Left hindlimb (tissue), 1 donor: ENCODE measurements around the gene CD200.

Experiments used
- DNase-seq: peaks from one replicate; pipeline ENCODE4 v3.0.0-alpha.2; 2018

The CD200 gene

DNA sequence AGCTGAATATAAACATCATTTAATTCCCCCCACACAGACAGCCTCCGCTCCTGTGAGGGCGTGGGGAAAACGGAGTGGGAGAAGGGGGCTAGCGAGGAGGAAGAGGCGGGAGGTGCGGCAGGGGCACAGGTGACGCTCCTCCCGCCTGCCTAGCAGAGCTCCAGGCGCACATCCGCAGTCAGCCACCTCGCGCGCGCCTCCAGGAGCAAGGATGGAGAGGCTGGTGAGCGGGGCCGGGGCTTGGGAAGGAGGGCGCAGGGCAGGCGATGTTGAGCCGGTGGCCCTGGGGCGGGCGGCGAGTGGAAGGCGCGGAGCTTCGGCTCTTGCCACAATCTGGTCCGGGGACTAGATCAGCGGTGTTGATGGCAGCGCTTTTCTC, at the start of gene CD200:
Gene CD200 (plus strand): TSS at position 155 of the 379 bp plus-strand sequence. CDS start 57 bp downstream, at position 212.
- peak; percentile 83 for DNase-seq

GRCh38 chr3:112289011-112289410, 43.9 kb upstream of the CD200 start:
- no peak for DNase-seq

GRCh38 chr3:112293368-112294321, 39.3 kb upstream of the CD200 start, which contains the start of gene SLC9C1:
Gene SLC9C1, minus strand, starts transcription at chr3:112294216. Its CDS starts 7,425 bp downstream, at chr3:112286791.
- DNase-seq: peak; percentile 42

GRCh38 chr3:112297714-112298113, 35.2 kb upstream of the CD200 start:
- no peak for DNase-seq

DNA sequence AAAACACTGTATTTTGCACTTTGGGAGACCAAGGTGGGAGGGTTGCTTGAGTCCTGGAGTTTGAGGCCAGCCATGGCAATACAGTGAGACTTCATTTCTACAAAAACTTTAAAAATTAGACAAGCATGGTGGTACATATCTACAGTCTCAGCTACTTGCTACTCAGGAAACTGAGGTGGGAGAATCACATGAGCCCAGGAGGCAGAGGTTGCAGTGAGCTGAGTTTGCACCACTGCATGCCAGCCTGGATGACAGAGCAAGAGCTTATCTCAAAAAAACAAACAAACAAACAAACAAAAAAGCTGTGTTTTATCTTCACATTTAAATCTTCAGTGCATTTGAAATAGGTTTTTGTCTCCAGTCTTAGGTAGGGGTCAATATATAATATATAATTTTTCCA, 34.2 kb upstream of the CD200 start:
- DNase-seq: no peak

- no peak for DNase-seq
These were observed 30.7 kb upstream of the CD200 start for GRCh38 chr3:112302150-112302830.

DNA sequence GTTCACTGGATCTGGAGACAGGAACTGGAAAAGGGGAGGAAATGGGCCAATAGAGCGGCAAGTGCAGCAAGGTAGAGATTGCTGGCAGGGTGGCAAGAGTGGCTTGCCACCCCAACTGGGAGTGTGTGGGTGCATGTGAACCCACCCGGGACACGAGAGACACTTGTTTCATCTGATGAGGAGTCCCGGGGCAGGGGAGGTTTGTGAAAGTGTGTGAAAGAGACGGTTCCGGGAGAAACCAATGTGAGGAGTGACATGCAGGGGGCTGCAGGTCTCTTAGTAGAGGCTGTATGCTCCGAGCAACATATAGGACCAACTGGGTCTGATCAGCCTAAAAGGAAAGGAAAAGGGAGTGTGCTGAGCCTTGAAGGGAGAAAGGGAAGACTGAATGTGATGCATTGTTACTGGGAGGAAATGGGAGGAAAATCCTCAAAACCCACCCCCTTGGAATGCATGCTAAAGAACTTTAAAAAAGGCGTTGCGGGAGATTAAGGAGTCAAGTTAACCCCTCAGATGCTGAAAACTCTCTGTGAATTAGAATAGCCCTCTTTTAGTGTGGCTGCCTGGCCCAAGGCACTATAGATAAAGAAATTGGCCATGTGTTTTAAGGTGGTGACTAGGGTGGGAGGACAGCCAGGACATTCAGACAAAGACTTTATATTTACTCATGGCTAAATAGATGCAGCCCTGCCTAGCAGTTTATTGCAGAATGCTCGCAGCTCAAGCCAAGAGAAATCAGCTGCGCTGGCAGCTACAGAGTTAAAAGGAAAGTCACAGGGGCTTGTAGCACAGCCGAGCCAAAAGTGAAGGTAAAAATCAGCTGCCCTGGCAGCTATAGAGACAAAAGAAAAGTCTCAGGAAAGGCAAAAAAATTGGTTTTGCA, 29.8 kb upstream of the CD200 start:
- DNase-seq: no peak

GRCh38 chr3:112303764-112304325, 29.1 kb upstream of the CD200 start:
- peak; percentile 50 for DNase-seq

- no peak for DNase-seq
These were observed 28.3 kb upstream of the CD200 start for GRCh38 chr3:112304611-112305010.

DNA sequence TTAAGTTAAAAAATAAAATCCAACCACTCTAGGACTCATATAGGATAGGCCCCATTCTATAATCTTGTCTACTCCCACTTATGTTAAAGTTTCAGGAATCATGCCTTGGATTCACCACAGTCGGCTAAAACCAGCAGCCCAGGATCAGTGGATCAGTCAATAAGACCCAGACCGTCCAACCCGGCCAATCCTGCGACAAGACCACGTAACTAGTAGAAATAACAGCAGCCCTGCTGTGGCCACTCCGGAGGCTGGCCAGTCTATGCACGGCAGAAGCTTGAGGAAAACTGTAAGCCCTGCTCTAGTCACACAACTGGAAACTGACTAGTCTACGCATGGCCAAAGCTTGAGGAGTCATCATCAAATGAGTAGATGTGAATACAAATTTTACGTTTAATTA, 26.1 kb upstream of the CD200 start:
- no peak for DNase-seq

- no peak for DNase-seq
These were observed 25.4 kb upstream of the CD200 start for GRCh38 chr3:112307557-112307956.

DNA sequence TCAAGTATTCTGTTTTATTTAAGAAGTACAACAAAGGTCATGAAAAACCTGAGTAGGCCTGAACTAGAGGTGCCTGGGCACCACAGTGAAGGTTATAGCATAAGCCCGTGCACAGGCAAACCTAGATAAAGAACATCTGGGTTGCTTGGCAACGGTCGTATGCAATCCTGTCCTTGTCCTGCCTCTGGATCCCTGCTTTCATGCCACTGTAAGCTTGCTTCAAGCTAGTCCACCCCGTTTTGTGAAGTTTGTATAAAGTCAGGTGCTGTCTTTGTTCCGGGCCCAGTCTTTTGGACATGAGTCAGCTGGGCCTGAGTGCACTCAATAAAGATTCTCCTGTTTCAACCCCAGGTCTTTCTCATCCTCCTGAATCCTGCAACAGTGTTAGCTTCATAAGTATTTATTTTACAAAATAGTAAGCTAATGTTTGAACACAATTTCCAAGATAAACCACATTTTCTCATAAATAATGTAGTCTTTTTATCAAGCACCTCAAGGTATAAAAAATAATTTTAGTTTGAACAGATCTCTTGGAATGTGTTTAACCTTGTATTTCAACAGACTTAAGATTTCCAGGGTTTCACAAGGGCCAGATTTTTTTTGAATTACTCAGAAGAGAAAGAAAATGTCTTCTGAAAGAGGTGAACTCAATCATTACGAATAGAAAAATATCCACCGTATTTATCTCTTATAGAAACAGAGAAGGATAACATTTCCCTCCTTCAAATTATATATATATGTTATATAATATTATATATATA, 24.6 kb upstream of the CD200 start:
- no peak for DNase-seq

DNA sequence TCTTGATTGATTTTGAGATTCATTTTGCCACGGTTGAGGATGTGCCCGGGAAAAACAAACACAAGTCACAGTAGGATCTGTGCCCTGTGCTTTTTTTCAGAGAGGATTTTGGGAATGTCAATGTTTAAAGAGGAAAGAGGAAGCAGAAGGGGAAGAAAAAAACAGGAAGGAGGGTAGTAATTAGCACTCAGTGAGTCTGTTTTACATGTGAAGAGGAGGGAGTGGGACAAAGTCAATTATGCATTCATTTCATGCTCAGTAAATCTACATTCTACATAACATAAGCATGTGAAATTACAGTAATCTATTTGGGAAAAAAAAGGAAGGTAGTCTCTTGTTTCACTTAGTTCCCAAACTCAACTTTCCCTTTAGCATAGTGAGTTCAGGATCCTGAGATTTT, 18.3 kb upstream of the CD200 start:
- DNase-seq: no peak

DNA sequence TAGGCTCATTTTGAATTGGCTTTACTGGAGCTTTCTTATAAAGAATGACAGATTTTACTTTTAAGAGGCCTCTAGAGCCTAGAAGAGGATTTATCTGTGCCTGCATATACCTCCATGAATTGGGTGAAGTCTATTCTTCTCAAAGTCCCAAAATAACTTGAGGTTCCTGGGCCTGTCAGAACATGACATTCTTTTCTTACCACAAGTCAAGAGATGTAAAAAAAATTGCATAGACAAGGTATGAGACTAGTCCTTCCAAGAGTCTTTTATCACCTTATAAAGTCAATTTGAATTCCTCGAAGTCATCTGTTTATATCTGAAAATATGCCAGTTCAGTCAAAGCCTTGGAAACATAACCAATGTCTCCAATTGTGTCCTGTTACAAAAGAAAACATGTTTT, 17.2 kb upstream of the CD200 start:
- DNase-seq: no peak

DNA sequence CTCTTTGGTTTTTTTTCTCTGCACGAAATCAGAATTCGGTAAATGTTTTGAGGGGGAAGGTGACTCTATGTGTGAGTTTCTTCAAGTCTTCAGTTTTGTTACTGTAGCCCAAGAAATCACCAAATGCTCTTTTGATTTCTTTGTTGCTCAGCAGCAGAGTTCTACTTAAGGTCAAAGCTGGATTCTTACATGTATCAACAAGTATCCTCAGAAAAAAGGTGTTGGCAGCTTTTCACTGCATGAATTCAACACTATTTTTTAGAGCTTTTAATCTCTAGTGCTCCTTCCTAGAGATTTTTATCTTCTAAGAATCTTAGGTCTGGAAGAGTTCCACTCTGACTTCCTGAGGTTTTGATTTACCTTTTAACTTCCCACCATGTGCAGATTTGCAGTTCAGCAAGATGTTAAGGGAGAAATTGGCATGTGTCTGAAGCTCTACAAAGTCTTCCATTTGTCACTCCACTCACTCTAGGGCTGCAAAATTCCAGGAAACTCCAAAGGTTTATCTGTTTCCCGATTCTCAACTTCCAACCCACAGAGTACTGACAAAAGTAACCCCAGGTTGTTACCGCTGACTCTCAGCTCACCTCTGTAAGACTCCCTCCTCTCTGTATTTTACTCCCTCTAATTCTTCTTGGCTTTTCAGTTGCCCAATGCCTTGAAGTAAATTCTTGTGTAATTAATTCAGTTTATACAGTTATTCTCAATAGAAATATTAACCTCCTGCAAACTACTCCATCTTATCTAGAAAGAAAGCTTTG, 13.3 kb upstream of the CD200 start:
- no peak for DNase-seq

GRCh38 chr3:112320691-112321090, 12.3 kb upstream of the CD200 start:
- no peak for DNase-seq

- no peak for DNase-seq
These were observed 10.9 kb upstream of the CD200 start for GRCh38 chr3:112321867-112322652.

- DNase-seq: no peak
These were observed 5.5 kb upstream of the CD200 start for GRCh38 chr3:112327371-112327951.

DNA sequence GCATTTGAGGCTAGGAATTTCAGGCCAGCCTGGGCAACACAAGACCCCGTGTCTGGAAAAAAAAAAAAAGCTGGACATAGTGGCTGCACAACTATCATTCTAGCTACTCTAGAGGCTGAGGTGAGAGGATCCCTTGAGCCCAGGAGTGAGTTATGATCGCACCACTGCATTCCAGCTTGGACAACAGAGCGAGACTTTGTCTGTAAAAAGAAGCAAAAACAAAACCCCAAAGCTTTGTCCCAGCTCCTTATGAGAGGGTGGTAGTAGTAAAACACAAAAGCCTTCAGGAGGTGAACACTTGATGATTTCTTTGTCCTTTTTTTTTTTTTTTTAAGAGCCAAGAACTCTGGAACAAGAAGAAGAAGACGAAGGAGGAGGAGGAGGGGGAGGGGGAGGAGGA, 1.1 kb upstream of the CD200 start:
- DNase-seq: no peak
